ENCODE measurements around the gene VCX3A.

Gene VCX3A

GRCh38 chrX:6526564-6527136 lies 8.3 kb downstream of the VCX3A start:
- TF ChIP-seq, protein P1, sequence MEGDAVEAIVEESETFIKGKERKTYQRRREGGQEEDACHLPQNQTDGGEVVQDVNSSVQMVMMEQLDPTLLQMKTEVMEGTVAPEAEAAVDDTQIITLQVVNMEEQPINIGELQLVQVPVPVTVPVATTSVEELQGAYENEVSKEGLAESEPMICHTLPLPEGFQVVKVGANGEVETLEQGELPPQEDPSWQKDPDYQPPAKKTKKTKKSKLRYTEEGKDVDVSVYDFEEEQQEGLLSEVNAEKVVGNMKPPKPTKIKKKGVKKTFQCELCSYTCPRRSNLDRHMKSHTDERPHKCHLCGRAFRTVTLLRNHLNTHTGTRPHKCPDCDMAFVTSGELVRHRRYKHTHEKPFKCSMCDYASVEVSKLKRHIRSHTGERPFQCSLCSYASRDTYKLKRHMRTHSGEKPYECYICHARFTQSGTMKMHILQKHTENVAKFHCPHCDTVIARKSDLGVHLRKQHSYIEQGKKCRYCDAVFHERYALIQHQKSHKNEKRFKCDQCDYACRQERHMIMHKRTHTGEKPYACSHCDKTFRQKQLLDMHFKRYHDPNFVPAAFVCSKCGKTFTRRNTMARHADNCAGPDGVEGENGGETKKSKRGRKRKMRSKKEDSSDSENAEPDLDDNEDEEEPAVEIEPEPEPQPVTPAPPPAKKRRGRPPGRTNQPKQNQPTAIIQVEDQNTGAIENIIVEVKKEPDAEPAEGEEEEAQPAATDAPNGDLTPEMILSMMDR (IDR thresholded peaks at IDR 0.05; ENCODE audit: control insufficient read depth, extremely low read depth, insufficient read depth): no peak
- H3K4me3 ChIP-seq (ENCODE audit: low read depth, low read length): no peak overlapping the region
- no peak for DNase-seq (ENCODE audit: low read depth)

DNA sequence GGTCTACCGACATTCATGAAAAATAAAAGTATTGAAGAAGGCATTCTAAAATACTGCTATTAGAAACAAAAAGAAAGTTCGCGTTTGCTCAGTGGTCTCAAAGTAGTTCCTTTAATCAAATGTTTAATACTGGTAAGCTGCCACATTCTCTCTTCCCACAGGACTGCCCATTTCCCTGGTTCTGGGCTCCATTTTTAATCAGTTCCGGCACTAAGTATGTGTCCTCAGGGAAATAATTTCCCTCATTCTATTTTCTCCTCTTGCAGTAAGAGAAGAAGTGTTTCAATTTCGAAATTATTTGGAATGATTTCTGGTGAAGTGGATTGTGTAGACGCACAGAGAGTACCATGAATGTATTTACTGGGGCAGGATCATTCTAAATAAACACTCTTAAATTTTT lies 17.5 kb downstream of the VCX3A start:
- H3K4me3 ChIP-seq (ENCODE audit: low read depth, low read length): no peak overlapping the region
- TF ChIP-seq, protein P1 (IDR thresholded peaks at IDR 0.05; ENCODE audit: control insufficient read depth, extremely low read depth, insufficient read depth): no peak
- DNase-seq (ENCODE audit: low read depth): no peak

DNA sequence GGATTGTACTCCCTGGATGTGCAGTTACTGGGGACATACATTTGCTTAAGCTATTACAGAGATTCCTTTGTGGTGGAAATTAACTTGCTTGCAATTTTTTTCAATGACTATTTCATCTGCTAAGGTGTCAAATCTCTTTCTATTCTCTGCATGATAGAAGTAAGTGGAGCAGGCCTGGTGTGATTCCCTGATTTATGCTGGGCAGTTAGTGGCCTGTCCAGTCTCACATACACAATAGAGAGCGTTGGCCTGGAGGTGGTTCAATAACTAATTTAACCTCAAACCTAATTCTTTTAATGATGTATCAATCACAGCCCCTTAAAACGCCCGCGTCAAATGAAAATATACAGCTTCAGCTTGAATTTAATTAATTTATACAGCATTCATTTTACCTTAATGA lies 28.5 kb downstream of the VCX3A start:
- DNase-seq (ENCODE audit: low read depth): no peak
- TF ChIP-seq, protein P1 (IDR thresholded peaks at IDR 0.05; ENCODE audit: control insufficient read depth, extremely low read depth, insufficient read depth): no peak
- no peak overlapping the region for H3K4me3 ChIP-seq (ENCODE audit: low read depth, low read length)

- TF ChIP-seq, protein P1 (IDR thresholded peaks at IDR 0.05; ENCODE audit: control insufficient read depth, extremely low read depth, insufficient read depth): no peak
- no peak overlapping the region for H3K4me3 ChIP-seq (ENCODE audit: low read depth, low read length)
- DNase-seq (ENCODE audit: low read depth): no peak
Observed at GRCh38 chrX:6505960-6506359, 29.0 kb downstream of the VCX3A start.

DNA sequence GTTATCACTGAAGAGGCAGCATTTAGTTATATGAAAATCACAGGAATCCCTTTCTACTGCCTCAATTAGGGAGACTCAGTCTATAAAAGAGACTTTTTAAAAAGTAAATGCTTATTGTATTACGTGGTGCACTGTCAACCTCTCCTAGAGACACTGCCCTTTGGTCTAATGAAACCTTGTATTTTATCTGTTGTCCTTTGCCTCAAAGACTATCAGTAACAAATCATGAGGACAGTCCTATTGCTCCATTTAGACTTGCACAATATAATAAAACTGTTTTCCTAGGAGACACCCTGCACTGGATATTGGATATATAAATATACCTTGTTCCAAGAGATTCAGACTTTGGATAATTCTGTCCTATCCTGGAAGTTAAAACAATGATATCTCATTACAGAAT lies 34.2 kb downstream of the VCX3A start:
- no peak for DNase-seq (ENCODE audit: low read depth)
- TF ChIP-seq, protein P1 (IDR thresholded peaks at IDR 0.05; ENCODE audit: control insufficient read depth, extremely low read depth, insufficient read depth): no peak
- H3K4me3 ChIP-seq (ENCODE audit: low read depth, low read length): no peak overlapping the region

GRCh38 chrX:6498324-6498723 lies 36.6 kb downstream of the VCX3A start:
- TF ChIP-seq, protein P1 (IDR thresholded peaks at IDR 0.05; ENCODE audit: control insufficient read depth, extremely low read depth, insufficient read depth): no peak
- no peak for DNase-seq (ENCODE audit: low read depth)
- no peak overlapping the region for H3K4me3 ChIP-seq (ENCODE audit: low read depth, low read length)

Data from LNCaP clone FGC (cell line).